BE2C (cell line): Measurements from ENCODE around the gene ATAD2B.

Source experiments
- DNase-seq: peaks from one replicate; pipeline ENCODE4 v3.0.0-alpha.2; 2020
- H3K27me3 ChIP-seq: fragments of 250-450 bp; sonication (Bioruptor Pico); 2 replicates; pipeline ENCODE4 v1.5.1; 2020; ENCODE audit warnings: mild to moderate bottlenecking
- H3K36me3 ChIP-seq: fragments of 250-450 bp; sonication (Bioruptor Pico); 2 replicates; pipeline ENCODE4 v1.5.1; 2020; ENCODE audit warnings: mild to moderate bottlenecking
- H3K4me1 ChIP-seq: fragments of 250-450 bp; sonication (Bioruptor Pico); 2 replicates; pipeline ENCODE4 v1.5.1; 2020
- H3K4me3 ChIP-seq: 2 replicates; pipeline ENCODE4 v1.5.1; 2011; ENCODE audit warnings: low read depth, low read length
- H3K9me3 ChIP-seq: fragments of 250-450 bp; sonication (Bioruptor Pico); 2 replicates; pipeline ENCODE4 v1.5.1; 2020
- CTCF ChIP-seq: IDR thresholded peaks from 2 replicates; pipeline ENCODE4 v1.5.1; 2012; ENCODE audit warnings: mild to moderate bottlenecking, low read depth, low read length

The ATAD2B gene

GRCh38 chr2:23918837-23919489, 8.0 kb downstream of the ATAD2B start:
- peaks cover 11% of the 10 kb centered on the region for H3K4me1 ChIP-seq
- no peaks in the 10 kb centered on the region for H3K27me3 ChIP-seq
- H3K36me3 ChIP-seq, result no peaks in the 10 kb centered on the region
- no peak overlapping the region for H3K4me3 ChIP-seq
- no peak for DNase-seq
- H3K9me3 ChIP-seq, result no peaks in the 10 kb centered on the region
- no peak for TF ChIP-seq CTCF

- Histone ChIP-seq H3K27me3 (no peaks in the 10 kb centered on the region), H3K36me3 (no peaks in the 10 kb centered on the region), H3K9me3 (no peaks in the 10 kb centered on the region), H3K4me1 (peaks cover 11% of the 10 kb centered on the region), H3K4me3 (no peak overlapping the region)
- no peak for TF ChIP-seq CTCF
- DNase-seq, result no peak
Measured at GRCh38 chr2:23916727-23917405, 10.1 kb downstream of the ATAD2B start.

GRCh38 chr2:23915327-23915726, 11.6 kb downstream of the ATAD2B start:
- Histone ChIP-seq H3K4me3 (no peak overlapping the region), H3K4me1 (peaks cover 11% of the 10 kb centered on the region), H3K36me3 (no peaks in the 10 kb centered on the region), H3K9me3 (no peaks in the 10 kb centered on the region), H3K27me3 (no peaks in the 10 kb centered on the region)
- no peak for TF ChIP-seq CTCF
- DNase-seq, result no peak

GRCh38 chr2:23912054-23912453, 14.9 kb downstream of the ATAD2B start:
- Histone ChIP-seq H3K27me3 (no peaks in the 10 kb centered on the region), H3K9me3 (no peaks in the 10 kb centered on the region), H3K4me3 (no peak overlapping the region), H3K4me1 (peaks cover 11% of the 10 kb centered on the region), H3K36me3 (no peaks in the 10 kb centered on the region)
- DNase-seq, result no peak
- TF ChIP-seq CTCF, result no peak

- H3K9me3 ChIP-seq, result no peaks in the 10 kb centered on the region
- no peaks in the 10 kb centered on the region for H3K4me1 ChIP-seq
- H3K27me3 ChIP-seq, result no peaks in the 10 kb centered on the region
- H3K4me3 ChIP-seq, result no peak overlapping the region
- DNase-seq, result no peak
- TF ChIP-seq CTCF, result no peak
- H3K36me3 ChIP-seq, result no peaks in the 10 kb centered on the region
Measured at GRCh38 chr2:23905155-23905554, 21.8 kb downstream of the ATAD2B start.

GRCh38 chr2:23904692-23905091, 22.2 kb downstream of the ATAD2B start:
- no peak for TF ChIP-seq CTCF
- Histone ChIP-seq H3K4me1 (no peaks in the 10 kb centered on the region), H3K4me3 (no peak overlapping the region)

More at GRCh38 chr2:23904692-23905091, 22.2 kb downstream of the ATAD2B start:
- H3K27me3 ChIP-seq, result no peaks in the 10 kb centered on the region
- H3K9me3 ChIP-seq, result no peaks in the 10 kb centered on the region
- no peak for DNase-seq
- no peaks in the 10 kb centered on the region for H3K36me3 ChIP-seq
